Left forelimb (tissue), 1 donor: Measurements from ENCODE around the gene CACNA1B.

Source experiments
- DNase-seq: peaks from one replicate; pipeline ENCODE4 v3.0.0-alpha.2; 2018; ENCODE audit warnings: low spot score

CACNA1B gene

DNA sequence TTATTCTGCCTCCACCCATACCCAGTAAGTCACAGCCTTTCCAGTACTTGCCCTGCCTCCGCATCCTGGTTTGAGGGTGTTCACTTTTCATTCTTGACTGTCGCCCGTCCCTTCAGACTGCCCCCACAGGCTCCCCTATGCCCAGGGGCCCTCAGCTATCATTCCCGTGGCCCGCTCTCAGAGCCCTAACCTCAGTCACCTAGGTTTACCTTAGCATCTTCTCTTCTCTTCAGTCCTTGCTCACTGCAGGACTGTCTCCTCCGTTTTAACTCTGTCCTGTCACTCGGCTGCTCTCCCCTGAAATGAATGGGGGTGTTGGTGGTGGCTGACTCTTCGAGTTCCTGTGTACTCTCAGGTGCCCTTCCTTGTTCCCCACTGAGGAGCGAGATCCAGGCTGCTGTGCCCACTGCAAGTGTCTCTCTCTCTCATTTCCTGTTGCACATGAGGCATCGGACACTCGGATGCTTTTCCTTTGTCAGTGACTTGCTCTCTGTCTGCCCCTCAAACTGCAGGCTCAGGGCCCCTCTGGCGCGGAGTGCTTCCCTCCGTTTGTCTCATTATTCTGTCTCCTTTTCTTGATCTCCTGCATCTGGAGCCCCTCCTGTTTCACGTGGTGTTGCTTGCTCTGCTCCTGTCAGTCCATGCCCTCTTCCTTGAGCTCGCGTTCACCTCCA lies 89.8 kb downstream of the CACNA1B start:
- no peak for DNase-seq

DNA sequence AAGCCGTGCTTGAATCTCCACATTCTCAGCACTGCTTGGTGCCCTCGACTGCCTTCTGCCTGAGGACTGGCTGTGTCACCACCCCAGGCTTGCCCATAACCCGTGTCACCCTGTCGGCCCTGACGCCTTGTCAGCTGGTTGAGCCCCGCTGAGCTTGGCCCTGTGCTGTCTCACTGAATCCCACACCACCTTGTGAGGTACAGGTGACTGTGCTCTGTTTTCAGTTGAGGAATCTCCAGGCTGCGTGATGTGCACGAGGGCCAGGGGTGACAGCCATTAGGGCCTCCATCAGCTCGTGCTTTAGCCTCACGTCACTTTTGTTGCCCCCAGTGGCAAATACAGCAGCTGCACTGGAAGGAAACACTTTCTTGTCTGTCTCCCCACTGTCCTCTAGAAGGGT lies 90.7 kb downstream of the CACNA1B start:
- peak; percentile 31 for DNase-seq

DNA sequence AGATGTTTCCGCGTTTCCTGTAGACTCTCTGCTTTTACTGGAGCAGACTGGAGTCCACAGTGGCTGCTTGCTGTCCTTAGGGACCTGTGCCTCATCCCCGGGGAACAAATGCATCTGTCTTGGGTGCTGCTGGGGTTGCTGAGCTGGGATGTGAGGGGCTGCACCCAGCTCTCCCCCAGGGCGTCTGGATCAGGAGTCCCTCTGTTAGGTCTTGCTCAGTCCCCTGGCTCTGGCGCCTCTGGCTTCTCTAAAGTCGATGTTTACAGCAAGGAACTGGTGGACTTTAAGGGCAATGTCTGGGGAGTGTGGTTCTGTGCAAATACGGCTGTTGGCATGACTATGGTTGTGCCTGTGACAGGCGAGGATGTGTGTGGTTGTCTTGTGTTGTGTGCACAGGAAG lies 91.4 kb downstream of the CACNA1B start:
- DNase-seq = no peak

DNA sequence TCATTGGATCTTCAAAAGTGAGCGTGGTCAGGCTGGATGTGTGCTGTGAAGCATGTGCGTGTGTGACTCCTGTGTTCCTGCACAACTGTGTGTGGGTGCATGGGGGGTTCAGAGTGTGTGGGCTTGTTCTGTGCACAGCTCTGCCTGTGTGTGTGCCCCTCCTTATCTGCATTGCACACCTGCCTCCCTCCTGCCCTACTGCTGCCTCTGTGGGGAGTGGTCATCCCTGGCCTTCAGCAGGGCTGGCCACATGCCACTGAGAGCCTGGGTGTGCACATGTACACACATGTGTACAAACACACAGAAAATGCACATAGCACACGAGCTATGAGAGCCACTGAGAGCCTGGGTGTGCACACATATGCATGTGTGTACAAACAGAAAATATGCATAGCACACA lies 92.1 kb downstream of the CACNA1B start:
- DNase-seq = no peak

DNA sequence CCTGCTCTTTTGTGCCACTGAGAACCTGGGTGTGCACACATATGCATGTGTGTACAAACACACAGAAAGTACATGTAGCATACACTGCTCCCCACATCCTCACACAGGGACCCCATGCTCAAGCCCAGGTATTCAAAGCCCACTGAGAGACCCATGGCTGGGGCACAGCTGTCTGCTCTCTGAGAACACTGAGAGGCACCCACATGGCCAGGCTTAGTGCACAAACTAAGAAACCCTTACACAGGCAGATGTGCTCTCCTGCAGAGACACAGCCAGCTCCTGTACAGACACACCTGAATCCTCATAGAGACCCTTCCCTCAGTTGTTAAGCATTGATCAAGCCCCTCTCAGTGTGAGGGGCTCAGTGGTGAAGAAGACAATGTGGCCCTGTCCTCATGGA lies 92.5 kb downstream of the CACNA1B start:
- DNase-seq = peak; percentile 31

DNA sequence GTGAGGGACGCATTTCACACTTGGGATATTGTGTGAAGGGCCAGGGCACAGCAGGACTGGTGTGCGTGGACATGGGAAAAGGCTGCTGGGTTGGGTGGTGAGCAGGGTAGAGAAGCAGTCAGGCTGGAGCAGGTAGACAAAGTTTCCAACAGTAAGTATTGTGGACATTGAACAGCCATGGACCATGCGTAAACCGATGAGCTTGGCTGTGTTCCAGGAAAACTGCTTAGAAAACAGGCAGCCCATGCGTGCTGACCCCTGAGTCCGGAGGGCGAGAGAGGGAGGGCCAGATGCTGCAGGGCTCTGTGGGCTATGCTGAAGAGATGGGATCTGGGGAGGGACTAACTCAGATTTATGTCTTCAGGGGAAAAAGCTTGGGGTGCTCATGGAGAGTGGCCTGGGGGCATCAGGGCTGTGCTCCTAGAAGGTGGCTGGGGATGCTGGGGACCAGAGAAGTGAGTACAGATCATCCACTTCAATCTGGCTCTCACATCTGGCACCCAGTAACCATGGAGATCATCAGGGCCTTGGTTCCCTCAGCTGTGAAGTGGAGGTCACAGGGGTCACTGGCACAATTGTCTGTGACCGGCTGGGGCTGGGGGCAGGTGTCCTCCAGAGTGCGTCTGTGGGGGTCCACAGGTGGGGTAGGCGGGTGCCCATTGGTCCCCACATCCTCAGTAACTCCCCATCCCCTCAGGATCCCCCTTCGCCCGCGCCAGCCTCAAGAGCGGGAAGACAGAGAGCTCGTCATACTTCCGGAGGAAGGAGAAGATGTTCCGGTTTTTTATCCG lies 93.3 kb downstream of the CACNA1B start:
- DNase-seq = peak; percentile 44

DNA sequence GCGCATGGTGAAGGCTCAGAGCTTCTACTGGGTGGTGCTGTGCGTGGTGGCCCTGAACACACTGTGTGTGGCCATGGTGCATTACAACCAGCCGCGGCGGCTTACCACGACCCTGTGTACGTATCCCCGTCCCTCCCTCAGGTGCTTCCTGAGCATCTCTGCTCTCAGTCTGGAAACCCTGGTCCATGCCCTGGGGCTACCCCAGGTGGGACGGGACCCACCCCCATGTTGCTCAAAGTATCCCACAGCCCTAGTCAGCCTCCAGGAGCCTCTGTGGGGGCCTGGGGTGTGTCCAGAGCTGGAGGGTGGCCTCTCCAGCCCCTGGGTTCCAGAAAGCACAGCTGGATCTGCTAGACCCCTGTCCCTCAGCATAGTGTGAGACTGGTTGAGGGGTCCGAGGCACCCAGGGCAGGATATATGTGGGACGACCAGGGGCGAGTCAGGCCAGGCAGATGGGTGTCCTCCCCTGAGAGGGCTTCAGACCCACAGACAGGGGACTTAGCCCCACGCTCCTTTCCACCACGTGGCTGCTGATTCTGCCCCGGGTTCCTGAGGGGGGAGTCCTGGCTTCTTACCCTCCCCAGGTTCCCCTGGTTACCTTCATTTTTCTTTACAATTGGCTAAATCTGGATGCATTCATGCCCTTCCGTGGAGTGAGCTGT lies 94.0 kb downstream of the CACNA1B start:
- no peak for DNase-seq

DNA sequence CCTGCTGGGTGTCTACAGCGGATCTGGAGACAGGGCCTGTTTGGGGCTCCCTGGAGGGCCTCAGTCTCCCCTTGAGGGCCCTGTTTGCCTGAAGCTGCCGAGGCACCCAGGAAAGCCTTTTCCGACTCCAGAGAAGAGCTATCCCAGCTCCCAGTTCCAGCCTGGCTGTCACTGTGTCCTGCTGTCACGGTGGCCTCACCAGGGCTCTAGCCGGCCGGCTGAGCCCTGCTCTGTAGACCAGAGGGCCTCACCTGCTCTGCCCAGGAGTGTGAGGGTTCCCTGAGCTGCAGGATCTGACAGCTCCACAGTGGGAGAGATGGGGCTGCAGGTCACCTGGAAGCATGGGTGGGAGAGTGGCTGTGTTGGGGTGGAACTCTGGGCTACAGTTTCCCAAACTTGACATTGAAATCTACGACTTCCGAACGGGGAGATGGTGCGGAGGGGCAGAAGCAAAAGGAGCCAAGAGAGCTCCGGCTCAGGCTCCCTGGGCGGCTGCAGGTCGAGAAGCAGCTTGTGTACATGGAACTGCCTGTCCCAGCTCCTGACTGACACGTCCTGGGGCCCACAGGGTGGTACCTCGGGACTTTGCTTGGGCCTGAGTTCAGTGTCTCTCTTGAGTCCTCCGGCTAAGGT lies 94.9 kb downstream of the CACNA1B start:
- DNase-seq = no peak

DNA sequence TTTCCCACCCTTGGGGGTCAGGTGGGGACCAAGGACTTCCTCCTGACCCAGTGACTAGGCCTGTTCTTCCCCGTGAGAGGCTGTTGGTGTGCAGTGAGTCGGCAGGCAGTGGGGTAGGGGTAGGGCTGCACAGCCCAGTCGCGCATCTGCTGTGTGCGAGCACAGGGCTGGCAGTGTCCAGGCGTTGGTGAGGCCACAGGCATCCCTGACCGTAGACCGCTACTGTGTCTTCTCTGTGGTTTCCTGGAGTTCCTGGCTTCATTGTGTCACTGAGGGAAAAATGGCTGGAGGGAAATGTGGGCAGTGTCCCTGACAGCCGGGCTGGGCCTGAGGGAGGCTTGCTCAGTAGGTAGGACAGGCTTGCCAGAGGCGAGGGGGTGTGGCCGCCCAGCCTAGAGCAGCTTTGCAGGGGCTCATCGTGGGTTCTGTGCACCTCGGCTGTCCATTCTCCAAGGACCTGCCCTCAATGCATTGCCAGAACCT lies 95.4 kb downstream of the CACNA1B start:
- peak; percentile 50 for DNase-seq

DNA sequence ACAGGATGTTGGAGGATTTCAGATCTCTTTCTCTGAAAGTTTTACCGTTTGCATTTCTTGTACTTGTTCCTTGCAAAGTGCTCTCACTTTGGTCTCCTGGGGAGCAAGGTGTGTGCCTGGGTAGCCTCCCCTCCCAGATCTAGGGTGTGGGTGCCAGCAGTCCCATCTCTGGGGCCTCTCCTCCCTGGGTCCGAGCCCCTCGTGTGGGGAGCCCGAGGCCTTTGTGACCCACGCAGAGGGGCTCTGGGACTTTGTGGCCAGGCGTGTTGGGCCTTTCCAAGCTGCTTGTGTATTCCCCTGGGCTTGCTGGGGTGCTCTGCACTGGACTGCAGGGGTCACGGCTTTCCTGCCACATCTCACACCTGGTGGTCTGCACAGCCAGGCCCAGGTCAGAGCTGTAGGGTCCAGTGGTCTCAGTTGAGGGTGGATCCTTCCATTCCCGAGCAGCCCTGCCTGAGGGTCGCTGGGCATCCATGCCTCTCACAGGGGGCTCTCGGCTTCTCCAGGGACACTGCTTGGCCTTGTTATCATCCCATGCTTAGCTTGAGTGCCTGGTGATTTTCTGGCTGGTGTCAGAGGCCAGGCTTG lies 96.3 kb downstream of the CACNA1B start:
- no peak for DNase-seq

DNA sequence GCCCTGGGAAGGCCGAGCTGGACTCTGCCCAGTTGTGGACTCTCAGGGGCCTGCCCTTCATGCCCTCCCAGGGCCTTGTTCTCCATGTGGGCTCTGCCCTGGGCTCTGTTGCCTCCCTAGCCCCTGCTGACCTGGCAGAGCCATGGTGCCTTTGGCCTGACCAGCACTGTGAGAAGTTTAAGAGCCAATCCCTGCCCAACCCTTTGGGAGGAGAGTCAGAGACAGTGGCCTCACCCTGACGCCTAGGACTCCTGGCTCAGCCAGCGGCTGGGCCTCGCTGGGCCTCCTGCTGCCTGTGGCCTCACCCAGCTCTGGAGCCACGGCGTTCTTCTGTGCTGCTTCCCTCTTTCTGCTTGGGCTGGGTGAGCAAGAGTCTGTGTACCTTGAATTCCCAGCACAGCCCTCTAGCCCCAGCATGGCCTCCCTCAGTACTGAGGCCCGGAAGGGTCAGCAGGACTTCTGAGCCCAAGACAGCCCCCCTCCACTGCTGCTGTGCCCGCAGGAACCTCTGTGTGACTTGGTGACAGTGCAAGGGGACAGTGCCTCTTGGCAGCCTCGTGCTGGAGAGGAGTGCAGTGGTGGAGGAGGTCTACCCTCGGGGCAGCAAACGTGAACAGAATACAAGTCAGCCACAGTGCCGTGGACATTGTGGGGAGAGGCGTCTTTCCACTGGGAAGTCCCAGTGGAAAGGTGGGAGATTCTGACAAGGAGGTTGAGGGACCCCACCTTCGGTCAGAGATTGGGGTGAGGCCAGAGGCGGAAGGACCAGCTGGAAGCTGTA lies 97.4 kb downstream of the CACNA1B start:
- DNase-seq = peak; percentile 31

DNA sequence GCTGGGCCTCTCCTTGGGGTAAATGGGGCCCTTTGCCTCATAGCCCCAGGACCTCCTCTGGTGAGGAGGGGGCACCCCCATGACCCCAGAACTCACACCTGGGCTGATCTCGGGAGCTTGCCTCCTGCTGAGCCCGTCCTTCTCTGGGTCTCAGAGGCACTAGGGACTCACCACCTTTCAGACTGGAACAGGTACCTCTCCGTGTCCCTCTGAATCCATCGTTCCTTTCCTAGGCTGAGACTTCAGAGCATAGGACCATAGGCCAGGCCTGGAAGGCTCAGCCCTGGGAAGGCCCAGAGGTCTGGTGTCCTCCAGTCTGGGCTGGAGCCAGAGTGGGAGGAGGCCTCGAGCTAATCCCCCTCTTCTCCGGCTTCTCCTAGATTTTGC lies 97.9 kb downstream of the CACNA1B start:
- peak; percentile 47 for DNase-seq

DNA sequence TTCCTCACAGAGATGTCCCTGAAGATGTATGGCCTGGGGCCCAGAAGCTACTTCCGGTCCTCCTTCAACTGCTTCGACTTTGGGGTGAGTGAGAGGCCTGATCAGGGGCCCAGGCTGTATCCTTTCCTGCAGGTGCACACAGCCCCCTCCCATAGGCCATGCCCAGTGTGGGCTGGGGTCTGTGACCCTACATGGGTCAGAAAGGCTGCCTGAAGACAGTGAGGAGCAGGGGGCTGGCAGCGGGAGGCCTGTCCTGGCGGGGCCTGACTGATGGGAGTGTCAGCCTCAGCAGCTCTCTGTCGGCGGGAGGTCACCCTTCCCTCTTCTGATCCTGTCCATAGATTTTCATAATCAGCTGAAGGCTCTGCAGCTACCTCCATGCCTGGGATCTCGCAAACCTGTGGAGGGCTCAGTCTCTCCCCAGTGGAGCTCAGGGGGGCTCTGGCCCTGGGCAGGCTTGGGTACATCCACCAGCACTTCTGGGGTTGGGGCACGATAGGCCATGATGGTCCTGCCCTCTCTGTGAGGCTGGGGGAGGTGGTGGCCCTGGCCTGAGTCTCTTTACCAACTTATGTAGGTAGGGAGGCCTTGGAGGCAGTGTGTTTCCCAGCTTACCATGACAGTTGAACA lies 98.5 kb downstream of the CACNA1B start:
- DNase-seq = peak; percentile 45

DNA sequence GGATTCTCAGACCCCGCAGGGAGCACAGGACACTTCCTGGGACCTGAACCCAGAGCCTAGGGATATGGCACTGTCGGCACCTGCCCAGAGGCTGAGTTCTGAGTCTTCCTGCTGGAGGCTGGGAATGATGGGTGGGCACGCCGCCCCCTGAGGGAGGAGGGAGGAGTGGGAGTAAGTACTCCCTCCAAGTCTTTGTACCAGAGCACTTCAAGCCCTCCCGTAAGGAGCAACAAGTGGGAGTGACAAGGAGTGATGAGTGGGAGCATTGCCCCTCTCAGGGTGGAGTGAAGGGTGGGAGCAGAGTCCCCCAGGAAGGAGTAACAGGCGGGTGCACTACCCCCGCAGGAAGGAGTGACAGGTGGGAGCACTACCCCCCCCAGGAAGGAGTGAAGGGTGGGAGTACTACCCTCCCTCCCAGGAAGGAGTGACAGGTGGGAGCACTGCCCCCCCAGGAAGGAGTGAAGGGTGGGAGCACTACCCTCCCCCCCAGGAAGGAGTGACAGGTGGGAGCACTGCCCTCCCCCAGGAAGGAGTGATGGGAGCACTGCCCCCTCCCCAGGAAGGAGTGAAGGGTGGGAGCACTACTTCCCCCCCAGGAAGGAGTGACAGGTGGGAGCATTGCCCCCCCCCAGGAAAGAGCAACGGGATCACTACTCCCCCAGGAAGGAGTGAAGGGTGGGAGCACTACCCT lies 100.1 kb downstream of the CACNA1B start:
- peak; percentile 52 for DNase-seq

DNA sequence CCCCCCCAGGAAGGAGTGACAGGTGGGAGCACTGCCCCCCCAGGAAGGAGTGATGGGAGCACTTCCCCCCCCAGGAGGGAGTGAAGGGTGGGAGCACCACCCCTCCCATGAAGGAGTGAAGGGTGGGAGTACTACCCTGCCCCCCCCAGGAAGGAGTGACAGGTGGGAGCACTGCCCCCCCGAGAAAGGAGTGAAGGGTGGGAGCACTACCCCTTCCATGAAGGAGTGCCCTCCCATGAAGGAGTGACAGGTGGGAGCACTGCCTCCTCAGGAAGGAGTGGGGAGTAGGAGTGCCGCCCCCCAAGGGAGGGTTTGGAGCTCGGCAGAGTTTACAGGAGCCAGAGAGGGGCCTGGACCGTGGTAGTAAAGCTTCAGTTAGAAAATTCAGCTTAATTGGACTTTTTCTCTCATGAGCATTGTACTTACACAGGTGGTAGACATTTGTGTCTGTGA lies 100.7 kb downstream of the CACNA1B start:
- no peak for DNase-seq

DNA sequence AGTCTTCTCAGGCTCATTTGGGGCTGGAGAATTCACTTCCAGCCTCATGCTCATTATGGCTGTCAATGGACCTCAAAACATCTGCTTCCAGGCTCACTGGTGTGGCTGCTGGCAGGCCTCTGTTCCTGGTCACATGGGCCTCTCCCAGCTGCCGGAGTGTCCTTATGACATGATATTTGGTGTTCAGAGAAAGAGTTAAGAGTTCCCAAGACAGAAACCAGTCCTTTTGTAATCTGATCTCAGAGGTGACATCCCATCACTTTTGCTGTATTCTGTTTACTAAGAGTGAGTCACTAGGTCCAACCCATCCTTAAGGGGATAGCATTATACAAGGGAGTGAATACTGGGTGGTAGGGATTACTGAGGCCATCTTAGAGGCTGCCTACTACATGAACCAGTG lies 104.6 kb downstream of the CACNA1B start:
- DNase-seq = no peak

DNA sequence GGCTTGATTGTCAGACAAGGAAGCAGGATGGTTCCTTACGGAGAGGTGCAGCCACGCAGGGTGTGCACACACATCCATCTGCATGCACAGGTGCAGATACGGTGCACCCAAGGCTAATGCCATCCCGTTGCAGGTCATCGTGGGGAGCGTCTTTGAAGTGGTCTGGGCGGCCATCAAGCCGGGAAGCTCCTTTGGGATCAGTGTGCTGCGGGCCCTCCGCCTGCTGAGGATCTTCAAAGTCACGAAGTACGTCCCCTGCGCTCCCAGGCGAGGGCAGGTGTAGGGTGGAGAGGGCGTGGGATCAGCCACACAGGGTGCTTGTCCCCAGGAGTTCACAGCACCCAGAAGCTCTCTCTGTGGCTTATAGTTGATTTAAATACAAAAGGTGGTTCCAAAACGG lies 106.4 kb downstream of the CACNA1B start:
- DNase-seq = no peak

DNA sequence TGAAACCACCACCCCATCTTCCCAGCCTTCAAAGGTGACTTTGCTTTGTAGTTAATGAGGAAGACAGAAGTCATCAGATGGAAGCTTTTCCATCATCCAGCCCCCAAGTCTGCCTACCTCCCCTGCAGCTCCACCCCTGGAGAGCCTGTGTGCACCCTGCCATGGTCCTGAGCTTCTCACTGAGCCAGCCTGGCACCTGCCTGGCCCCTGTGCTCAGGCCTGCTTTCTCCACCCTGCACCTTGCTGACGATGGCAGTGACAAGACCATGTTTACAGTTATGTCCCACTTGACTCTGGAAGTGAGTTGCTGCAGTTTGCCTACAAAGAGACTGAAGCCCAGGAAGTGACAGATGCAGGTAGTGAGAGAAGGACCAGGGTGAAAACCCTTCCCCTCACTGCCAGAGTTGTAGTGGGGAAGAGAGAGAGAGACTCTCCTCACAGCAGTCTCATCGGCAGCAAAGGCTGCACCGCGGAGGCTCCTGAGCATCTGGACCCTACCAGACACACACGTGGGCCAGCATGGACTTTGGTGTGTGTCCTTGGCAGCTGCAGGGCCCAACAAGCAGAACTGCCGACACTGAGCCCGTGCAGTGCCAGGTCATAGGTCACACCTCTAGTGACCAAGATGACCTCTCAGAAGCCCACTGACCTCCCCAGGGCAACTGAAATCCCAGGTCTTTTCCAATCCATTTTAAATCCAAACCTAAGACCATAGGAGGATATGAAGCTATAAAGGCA lies 107.1 kb downstream of the CACNA1B start:
- DNase-seq = no peak

DNA sequence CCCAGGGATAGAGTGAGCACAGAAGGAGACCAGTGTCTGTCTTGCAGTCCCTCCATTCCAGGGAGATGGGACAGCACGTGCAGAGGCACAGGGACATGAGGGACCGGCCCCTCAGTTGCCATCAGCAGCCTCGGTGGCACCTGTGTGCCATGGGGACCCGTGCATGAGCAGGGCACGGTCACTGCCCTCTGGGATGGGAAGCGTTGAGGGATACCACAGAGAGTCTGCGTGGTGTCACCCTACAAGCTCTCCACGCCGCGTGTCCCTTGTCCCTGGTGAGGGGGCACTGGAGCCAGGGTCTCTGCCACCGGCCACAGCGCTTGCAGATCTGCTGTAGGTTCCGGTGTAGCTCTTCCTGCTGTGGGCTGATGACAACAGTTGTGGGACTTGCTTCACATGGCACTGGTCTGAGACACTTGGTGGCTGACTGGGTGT lies 108.1 kb downstream of the CACNA1B start:
- DNase-seq = peak; percentile 34
